H1 (cell line): ENCODE data around the gene ACAP3. TPM values are rescaled to one million over a fixed set of nuclear protein-coding genes. Genes with fewer than 3 reads are reported as not detected.

Experiments used
- CHD7 ChIP-seq: fragments of 300-600 bp; sonication (generic); IDR thresholded peaks from 2 replicates; pipeline ENCODE4 v1.7.1; 2012; ENCODE audit warnings: low read length, moderate library complexity, mild to moderate bottlenecking, inconsistent platforms; ENCODE audit not compliant: insufficient replicate concordance
- EP300 ChIP-seq, 2 experiments: IDR thresholded peaks; 1 replicate in 1 of 2; 2 replicates in 1 of 2; pipeline ENCODE4 v1.6.1; 2011 to 2012; ENCODE audit warnings: low read depth in 2 of 2, low read length in 2 of 2, mild to moderate bottlenecking in 2 of 2, borderline replicate concordance in 1 of 2, inconsistent platforms in 1 of 2, moderate library complexity in 1 of 2
- RNF2 ChIP-seq: fragments of 200-900, 300-1000 bp; sonication (generic); IDR thresholded peaks from 2 replicates; pipeline ENCODE4 v1.7.1; 2016; ENCODE audit warnings: borderline replicate concordance, low read depth, mild to moderate bottlenecking, antibody characterized with exemption, low read length; ENCODE audit not compliant: poor library complexity, severe bottlenecking; ENCODE audit errors: missing control alignments
- SAP30 ChIP-seq: fragments of 300-600 bp; sonication (generic); IDR thresholded peaks from 2 replicates; pipeline ENCODE4 v1.7.1; 2012; ENCODE audit warnings: low read length, moderate library complexity, mild to moderate bottlenecking, inconsistent platforms; ENCODE audit not compliant: insufficient read depth, insufficient replicate concordance
- YY1 ChIP-seq: IDR thresholded peaks from 2 replicates; pipeline ENCODE4 v1.6.1; 2011; ENCODE audit warnings: low read depth, mild to moderate bottlenecking, low read length
- polyA plus RNA-seq, 7 experiments: library from polyadenylated mRNA; depleted of rRNA in 3 of 7; stranded (reverse) in 5 of 7; unstranded in 2 of 7; fragments of >200 nt in 5 of 7; fragments of 200-250 nt in 2 of 7; gene quantifications; 1 replicate in 5 of 7; 2 replicates in 1 of 7; 4 replicates in 1 of 7; pipeline versions ENCODE4 v1.2.1 to v1.2.3, GENCODE V29; 2011 to 2013; ENCODE audit warnings: missing spikeins in 2 of 7, mixed read lengths in 2 of 7
- total RNA-seq: library from RNA; stranded (reverse); fragmentation: NEBNext Ultra II Directional; extraction: Animal tissue kit (Norgen Biotek cat#: 25700); gene quantifications from 2 replicates; pipeline ENCODE4 v1.2.1, GENCODE V29; 2021

The ACAP3 gene
- total and polyA plus RNA-seq, 2 of the 8 experiments (the other 6 are each of a cell fraction or from before 2014, with no cell fraction given): 14.8 to 28.3 TPM

GRCh38 chr1:1346501-1346890, 38.8 kb upstream of the ACAP3 start (continued):
- no peak for TF ChIP-seq CHD7
- TF ChIP-seq SAP30: no peak
- TF ChIP-seq RNF2: no peak
- no peak for TF ChIP-seq EP300 (IDR thresholded peaks at IDR 0.05; ENCODE audit: borderline replicate concordance in 1 of 2, low read depth in 2 of 2, low read length in 2 of 2)
- no peak for TF ChIP-seq YY1
- TF ChIP-seq, all 59 proteins: peak for 0
